ENCODE measurements around the gene PSRC1.

The PSRC1 gene

GRCh38 chr1:109274533-109275476, 8.1 kb downstream of the PSRC1 start:
- no peak overlapping the region for H3K4me3 ChIP-seq (ENCODE audit: low read depth, low read length, poor library complexity, severe bottlenecking)
- H3K9me2 ChIP-seq (ENCODE audit: low read depth, low read length), result no peaks in the 10 kb centered on the region
- no peaks in the 10 kb centered on the region for H4K20me1 ChIP-seq (ENCODE audit: insufficient read depth, low read length)
- peaks cover 10% of the 10 kb centered on the region; the same call in 1 of the 2 replicates for H3K27me3 ChIP-seq (ENCODE audit: insufficient read depth, low read length)
- no peaks in the 10 kb centered on the region for H3K36me3 ChIP-seq (ENCODE audit: insufficient read depth, low read length)
- no peak overlapping the region for H3K4me2 ChIP-seq (ENCODE audit: low read length)
- no peaks in the 10 kb centered on the region for H3K4me1 ChIP-seq (ENCODE audit: insufficient read depth, low read length, severe bottlenecking)
- TF ChIP-seq EZH2 (IDR thresholded peaks at IDR 0.05; ENCODE audit: borderline replicate concordance, low read length), result no peak
- no peak for TF ChIP-seq CTCF (IDR thresholded peaks at IDR 0.05; ENCODE audit: low read length)
- no peaks in the 10 kb centered on the region; the same call in 1 of the 2 replicates for H3F3A ChIP-seq (ENCODE audit: insufficient read depth, low read length)
- no peaks in the 10 kb centered on the region for H3K79me2 ChIP-seq (ENCODE audit: insufficient read depth, low read length)
- H3K9ac ChIP-seq (ENCODE audit: low read length), result no peak overlapping the region
- H2AFZ ChIP-seq (ENCODE audit: low read length), result no peak overlapping the region
- H3K27ac ChIP-seq (ENCODE audit: low read depth, low read length, poor library complexity, severe bottlenecking), result no peak overlapping the region
- H3K9me3 ChIP-seq (ENCODE audit: low read length), result no peaks in the 10 kb centered on the region

GRCh38 chr1:109273570-109274288, 9.2 kb downstream of the PSRC1 start:
- H3K4me2 ChIP-seq (ENCODE audit: low read length), result no peak overlapping the region

More at GRCh38 chr1:109273570-109274288, 9.2 kb downstream of the PSRC1 start:
- H3K27me3 ChIP-seq (ENCODE audit: insufficient read depth, low read length), result peaks cover 10% of the 10 kb centered on the region; the same call in 1 of the 2 replicates
- H3K9me3 ChIP-seq (ENCODE audit: low read length), result no peaks in the 10 kb centered on the region
- no peaks in the 10 kb centered on the region for H3K9me2 ChIP-seq (ENCODE audit: low read depth, low read length)
- no peaks in the 10 kb centered on the region for H3K4me1 ChIP-seq (ENCODE audit: insufficient read depth, low read length, severe bottlenecking)
- no peaks in the 10 kb centered on the region for H4K20me1 ChIP-seq (ENCODE audit: insufficient read depth, low read length)
- no peaks in the 10 kb centered on the region; the same call in 1 of the 2 replicates for H3F3A ChIP-seq (ENCODE audit: insufficient read depth, low read length)
- no peaks in the 10 kb centered on the region; the same call in 1 of the 2 replicates for H3K36me3 ChIP-seq (ENCODE audit: insufficient read depth, low read length)
- H3K9ac ChIP-seq (ENCODE audit: low read length), result no peak overlapping the region
- no peak overlapping the region for H2AFZ ChIP-seq (ENCODE audit: low read length)
- H3K4me3 ChIP-seq (ENCODE audit: low read depth, low read length, poor library complexity, severe bottlenecking), result no peak overlapping the region
- H3K27ac ChIP-seq (ENCODE audit: low read depth, low read length, poor library complexity, severe bottlenecking), result no peak overlapping the region
- no peaks in the 10 kb centered on the region for H3K79me2 ChIP-seq (ENCODE audit: insufficient read depth, low read length)
- no peak for TF ChIP-seq CTCF (IDR thresholded peaks at IDR 0.05; ENCODE audit: low read length)
- TF ChIP-seq EZH2 (IDR thresholded peaks at IDR 0.05; ENCODE audit: borderline replicate concordance, low read length), result no peak
